H1 (cell line): ENCODE results near the gene BTBD16. TPM values are rescaled to one million over a fixed set of nuclear protein-coding genes. Genes with fewer than 3 reads are reported as not detected.

Source experiments
- BCL11A ChIP-seq, 2 experiments: IDR thresholded peaks; one replicate each; pipeline ENCODE4 v1.6.1; 2011; ENCODE audit warnings: low read depth in 2 of 2, low read length in 2 of 2, mild to moderate bottlenecking in 2 of 2
- CBX5 ChIP-seq: fragments of 300-800, 300-1000 bp; sonication (generic); IDR thresholded peaks from 2 replicates; pipeline ENCODE4 v1.7.1; 2016; ENCODE audit warnings: antibody characterized with exemption, low read length, low read depth
- GABPA ChIP-seq: IDR thresholded peaks from 2 replicates; pipeline ENCODE4 v1.6.1; 2011; ENCODE audit warnings: mild to moderate bottlenecking, low read length, moderate library complexity, borderline replicate concordance; ENCODE audit not compliant: insufficient read depth
- HDAC6 ChIP-seq: IDR thresholded peaks from one replicate; pipeline ENCODE4 v1.7.1; 2012; ENCODE audit warnings: low read depth, mild to moderate bottlenecking, inconsistent platforms, low read length, moderate library complexity
- KDM5A ChIP-seq: fragments of 200-600 bp; IDR thresholded peaks from 2 replicates; pipeline ENCODE4 v1.7.1; 2012; ENCODE audit warnings: mild to moderate bottlenecking, low read length, inconsistent platforms, mixed read lengths
- MAFK ChIP-seq: IDR thresholded peaks from 2 replicates; pipeline ENCODE4 v1.6.1; 2012; ENCODE audit warnings: low read depth, mild to moderate bottlenecking, improper control_type of control experiment, low read length
- TCF12 ChIP-seq: IDR thresholded peaks from 2 replicates; pipeline ENCODE4 v1.6.1; 2011; ENCODE audit warnings: low read depth, mild to moderate bottlenecking, low read length
- YY1 ChIP-seq: IDR thresholded peaks from 2 replicates; pipeline ENCODE4 v1.6.1; 2011; ENCODE audit warnings: low read depth, mild to moderate bottlenecking, low read length
- polyA plus RNA-seq, 7 experiments: library from polyadenylated mRNA; depleted of rRNA in 3 of 7; stranded (reverse) in 5 of 7; unstranded in 2 of 7; fragments of >200 nt in 5 of 7; fragments of 200-250 nt in 2 of 7; gene quantifications; 1 replicate in 5 of 7; 2 replicates in 1 of 7; 4 replicates in 1 of 7; pipeline versions ENCODE4 v1.2.1 to v1.2.3, GENCODE V29; 2011 to 2013; ENCODE audit warnings: missing spikeins in 2 of 7, mixed read lengths in 2 of 7
- total RNA-seq: library from RNA; stranded (reverse); fragmentation: NEBNext Ultra II Directional; extraction: Animal tissue kit (Norgen Biotek cat#: 25700); gene quantifications from 2 replicates; pipeline ENCODE4 v1.2.1, GENCODE V29; 2021

Gene BTBD16
- total and polyA plus RNA-seq, 2 of the 8 experiments (the other 6 are each of a cell fraction or from before 2014, with no cell fraction given) = 0.05 TPM; not detected in 1

DNA sequence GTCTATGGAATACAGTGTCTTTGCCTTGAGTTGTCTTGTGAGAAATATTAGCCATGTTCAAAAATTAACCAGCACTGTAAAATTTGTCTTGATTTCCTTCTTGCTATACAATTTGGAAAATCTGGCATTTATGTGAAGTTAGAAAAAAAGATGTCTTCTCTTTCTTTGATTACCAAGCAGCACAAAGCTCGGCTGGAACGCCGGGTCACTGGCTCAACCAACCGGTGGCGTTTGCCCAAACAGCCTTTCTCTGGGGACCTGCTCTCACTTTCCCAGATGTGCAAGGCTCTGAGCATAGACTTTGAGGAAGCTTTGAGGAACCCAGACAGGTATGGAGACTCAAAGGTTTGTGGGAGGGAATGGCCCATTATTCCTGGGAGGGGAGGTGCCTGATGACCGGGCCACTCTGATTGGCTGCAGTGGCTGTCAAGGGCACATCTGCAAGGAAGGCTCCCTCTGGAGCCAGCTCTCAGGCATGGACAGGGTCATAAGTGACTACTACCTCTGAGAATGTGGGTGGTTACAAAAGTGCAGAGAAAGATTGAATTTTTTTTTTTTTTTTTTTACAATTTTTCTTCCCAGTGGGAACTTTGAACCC, 5.6 kb downstream of the BTBD16 start (continued):
- TF ChIP-seq KDM5A = no peak
- TF ChIP-seq YY1 = no peak
- TF ChIP-seq MAFK = no peak
- no peak for TF ChIP-seq CBX5
- no peak for TF ChIP-seq BCL11A (IDR thresholded peaks at IDR 0.05; ENCODE audit: low read depth in 2 of 2, low read length in 2 of 2)
- no peak for TF ChIP-seq HDAC6
- no peak for TF ChIP-seq GABPA
- TF ChIP-seq TCF12 = no peak
